ENCODE data around the gene MTHFD1.

MTHFD1 gene

GRCh38 chr14:64495252-64495651, 107.1 kb downstream of the MTHFD1 start:
- no peak for DNase-seq (ENCODE audit: low spot score)

- no peak for DNase-seq (ENCODE audit: low spot score)
Observed at GRCh38 chr14:64496764-64497163, 108.6 kb downstream of the MTHFD1 start.

GRCh38 chr14:64500088-64500487, 111.9 kb downstream of the MTHFD1 start:
- DNase-seq (ENCODE audit: low spot score) = no peak

GRCh38 chr14:64501411-64502171, 113.4 kb downstream of the MTHFD1 start:
- no peak for DNase-seq (ENCODE audit: low spot score)

GRCh38 chr14:64502456-64502855, 114.3 kb downstream of the MTHFD1 start:
- no peak for DNase-seq (ENCODE audit: low spot score)

GRCh38 chr14:64502887-64503433, 114.8 kb downstream of the MTHFD1 start:
- DNase-seq (ENCODE audit: low spot score) = no peak

GRCh38 chr14:64503434-64504309, 115.5 kb downstream of the MTHFD1 start, which contains the start of gene ZBTB25:
Gene ZBTB25 (minus strand): TSS chr14:64503838. CDS start chr14:64490533, 13,305 bp downstream.
- peak; percentile 93 for DNase-seq (ENCODE audit: low spot score)

GRCh38 chr14:64504310-64504896, 116.2 kb downstream of the MTHFD1 start, which contains the start of gene ZBTB1:
Gene ZBTB1 (plus strand): TSS chr14:64504770. CDS start chr14:64521505, 16,735 bp downstream.
- DNase-seq (ENCODE audit: low spot score) = peak; percentile 81

GRCh38 chr14:64504897-64505794, 117.0 kb downstream of the MTHFD1 start:
- peak; percentile 94 for DNase-seq (ENCODE audit: low spot score)

GRCh38 chr14:64506721-64507120, 118.6 kb downstream of the MTHFD1 start:
- DNase-seq (ENCODE audit: low spot score) = no peak

GRCh38 chr14:64507376-64508156, 119.4 kb downstream of the MTHFD1 start:
- DNase-seq (ENCODE audit: low spot score) = no peak

GRCh38 chr14:64508215-64508776, 120.1 kb downstream of the MTHFD1 start:
- no peak for DNase-seq (ENCODE audit: low spot score)

- DNase-seq (ENCODE audit: low spot score) = no peak
Observed at GRCh38 chr14:64509036-64509435, 120.9 kb downstream of the MTHFD1 start.

Measured in Ammon's horn (tissue), 1 donor.